ENCODE measurements around the gene CKAP2.
"Not testable (repeated sequence)": the region's sequence is repeated elsewhere in the genome, so short reads cannot be mapped to it uniquely, and the experiment has no call there.

Gene CKAP2

DNA sequence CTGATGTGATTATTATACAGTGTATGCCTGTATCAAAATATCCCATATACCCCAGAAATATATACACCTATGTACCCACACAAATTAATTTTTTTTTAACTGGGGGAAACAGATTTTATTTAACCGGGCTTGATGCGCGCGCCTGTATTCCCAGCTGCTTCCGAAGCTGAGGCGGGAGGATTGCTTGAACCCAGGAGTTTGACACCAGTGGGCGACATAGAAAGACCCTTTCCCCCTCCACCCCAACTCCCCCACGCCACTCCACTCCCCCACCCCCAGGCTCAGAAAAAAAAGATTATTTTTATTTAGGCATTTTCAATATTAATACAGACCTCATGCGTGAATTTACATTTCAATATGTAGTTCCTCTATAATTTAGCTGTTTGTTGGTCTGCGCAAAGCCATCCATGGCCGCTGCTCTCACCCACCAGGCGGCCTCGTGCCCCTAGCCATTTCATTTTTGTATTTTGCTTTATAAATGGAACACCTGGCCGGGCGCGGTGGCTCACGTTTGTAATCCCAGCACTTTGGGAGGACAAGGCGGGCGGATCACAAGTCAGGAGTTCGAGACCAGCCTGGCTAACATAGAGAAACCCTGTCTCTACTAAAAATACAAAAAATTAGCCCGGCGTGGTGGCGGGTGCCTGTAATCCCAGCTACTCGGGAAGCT lies 4.0 kb upstream of the CKAP2 start:
- no peak for DNase-seq (ENCODE audit: low spot score)

DNA sequence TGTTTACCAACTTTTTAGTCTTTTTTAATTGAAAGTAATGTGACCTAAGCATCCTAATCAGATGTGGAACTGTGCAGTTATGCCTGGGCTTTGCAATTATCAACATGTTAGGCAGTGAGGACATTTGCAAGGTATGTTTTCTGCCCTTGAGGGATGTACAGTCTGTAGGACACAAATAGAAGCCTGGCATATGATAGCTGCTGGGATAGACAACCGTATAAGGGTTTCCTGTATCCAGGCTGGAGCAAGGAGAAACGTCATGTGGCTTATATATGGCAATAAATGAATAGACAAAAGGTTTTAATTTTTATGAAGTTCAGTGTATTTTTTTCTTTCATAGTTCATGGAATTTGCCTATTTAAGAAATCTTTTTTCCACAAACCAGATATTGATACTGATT lies 2.8 kb upstream of the CKAP2 start:
- DNase-seq (ENCODE audit: low spot score) = no peak

GRCh38 chr13:52454459-52454819 lies 839 bp upstream of the CKAP2 start:
- peak; percentile 87 for DNase-seq (ENCODE audit: low spot score)

- DNase-seq (ENCODE audit: low spot score) = peak; percentile 84
These were observed 381 bp downstream of the CKAP2 start for GRCh38 chr13:52455677-52456041.

DNA sequence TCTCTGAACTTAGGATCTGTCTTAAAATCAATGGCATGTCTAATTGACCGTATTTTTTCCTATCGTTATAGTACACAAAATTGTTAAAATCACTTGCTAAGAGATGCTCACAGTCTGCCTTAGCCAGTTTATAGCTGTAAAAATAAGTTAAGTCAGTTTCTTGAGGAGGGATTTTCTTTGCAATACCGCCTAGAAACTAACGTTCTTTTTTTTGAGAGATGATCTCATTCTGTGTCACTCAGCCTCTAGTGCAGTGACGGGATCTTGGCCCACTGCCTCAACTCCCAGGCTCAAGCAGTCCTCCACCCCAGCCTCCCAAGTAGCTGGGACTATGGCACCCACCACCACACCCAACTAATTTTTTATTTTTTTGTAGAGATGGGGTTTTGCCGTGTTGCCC lies 4.4 kb downstream of the CKAP2 start:
- no peak for DNase-seq (ENCODE audit: low spot score)

DNA sequence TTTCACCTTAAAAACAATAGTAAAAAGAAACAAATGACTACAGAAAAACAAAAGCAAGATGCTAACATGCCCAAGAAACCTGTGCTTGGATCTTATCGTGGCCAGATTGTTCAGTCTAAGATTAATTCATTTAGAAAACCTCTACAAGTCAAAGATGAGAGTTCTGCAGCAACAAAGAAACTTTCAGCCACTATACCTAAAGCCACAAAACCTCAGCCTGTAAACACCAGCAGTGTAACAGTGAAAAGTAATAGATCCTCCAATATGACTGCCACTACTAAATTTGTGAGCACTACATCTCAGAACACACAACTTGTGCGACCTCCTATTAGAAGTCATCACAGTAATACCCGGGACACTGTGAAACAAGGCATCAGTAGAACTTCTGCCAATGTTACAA lies 6.0 kb downstream of the CKAP2 start:
- DNase-seq (ENCODE audit: low spot score) = no peak

DNA sequence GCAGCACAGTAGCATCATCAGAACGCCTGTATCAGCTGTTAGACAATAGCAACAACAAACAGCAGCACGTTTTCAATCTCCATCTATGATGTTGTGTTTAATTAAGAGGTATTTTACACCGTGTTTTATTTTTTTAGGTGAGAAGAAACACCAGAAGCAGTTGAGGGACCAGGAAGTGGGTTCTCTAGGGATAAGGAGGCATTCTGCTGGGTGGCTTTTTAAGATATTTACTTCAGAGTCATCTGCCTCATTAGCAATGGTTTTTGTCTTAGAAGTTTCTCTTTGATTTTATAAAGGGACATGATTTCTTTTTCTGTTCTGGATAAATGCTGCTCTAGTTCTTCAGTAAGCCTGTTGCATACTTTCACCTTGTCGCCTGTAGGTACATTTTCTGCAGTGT lies 8.2 kb downstream of the CKAP2 start:
- DNase-seq (ENCODE audit: low spot score) = no peak

GRCh38 chr13:52468487-52468886 lies 13.2 kb downstream of the CKAP2 start:
- DNase-seq (ENCODE audit: low spot score) = not testable (repeated sequence)

GRCh38 chr13:52480677-52481428 lies 25.6 kb downstream of the CKAP2 start:
- not testable (repeated sequence) for DNase-seq (ENCODE audit: low spot score)

- not testable (repeated sequence) for DNase-seq (ENCODE audit: low spot score)
These were observed 31.8 kb downstream of the CKAP2 start for GRCh38 chr13:52487078-52487477.

DNA sequence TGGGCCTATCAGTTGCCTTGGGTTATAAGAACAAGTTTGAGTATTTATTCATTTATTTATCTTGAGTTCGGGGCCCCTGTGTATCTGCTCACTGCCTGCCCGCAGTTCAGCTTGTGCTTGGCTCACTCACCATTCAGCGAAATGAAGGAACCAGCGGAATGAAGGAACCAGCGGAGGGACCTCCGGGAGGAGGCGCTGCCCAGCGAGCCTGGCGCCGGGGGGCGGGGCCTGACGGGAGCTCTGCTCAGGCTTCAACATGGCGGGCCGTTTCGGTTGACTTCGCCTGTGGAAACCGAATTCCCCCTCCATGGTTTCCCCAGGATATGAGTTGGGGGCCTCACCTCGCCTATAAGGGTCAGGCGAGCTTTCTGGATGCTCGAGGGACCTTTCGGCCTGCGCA lies 33.5 kb downstream of the CKAP2 start:
- not testable (repeated sequence) for DNase-seq (ENCODE audit: low spot score)

DNA sequence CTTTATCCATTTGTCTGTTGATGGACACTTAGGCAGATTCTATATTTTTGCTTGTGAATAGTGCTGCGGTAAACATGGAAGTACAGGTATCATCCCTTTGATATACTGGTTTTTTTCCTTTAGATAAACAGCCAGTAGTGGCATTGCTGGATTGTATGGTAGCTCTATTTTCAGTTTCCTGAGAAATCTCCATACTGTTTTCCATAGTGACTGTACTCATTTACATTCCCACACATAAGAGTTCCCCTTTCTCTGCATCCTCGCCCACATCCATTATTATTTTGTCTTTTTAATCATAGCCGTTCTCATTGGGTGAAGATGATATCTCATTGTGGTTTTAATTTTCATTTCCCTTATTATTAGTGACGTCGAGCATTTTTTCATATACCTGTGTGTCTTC lies 35.7 kb downstream of the CKAP2 start:
- DNase-seq (ENCODE audit: low spot score) = not testable (repeated sequence)

DNA sequence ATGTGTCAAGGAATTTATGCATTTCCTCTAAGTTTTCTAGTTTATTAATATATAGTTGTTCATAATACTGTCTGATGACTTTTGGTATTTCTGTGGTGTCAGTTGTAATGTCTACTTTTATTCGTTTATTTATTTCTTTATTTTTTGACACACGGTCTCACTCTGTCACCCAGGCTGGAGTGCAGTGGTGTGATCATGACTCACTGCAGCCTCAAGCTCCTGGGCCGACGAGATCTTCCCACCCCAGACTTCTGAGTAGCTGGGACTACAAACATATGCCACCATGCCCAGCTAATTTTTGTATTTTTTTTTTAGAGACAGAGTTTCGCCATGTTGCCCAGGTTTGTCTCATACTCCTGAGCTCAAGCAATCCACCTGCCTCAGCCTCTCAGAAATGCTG lies 39.0 kb downstream of the CKAP2 start:
- not testable (repeated sequence) for DNase-seq (ENCODE audit: low spot score)

DNA sequence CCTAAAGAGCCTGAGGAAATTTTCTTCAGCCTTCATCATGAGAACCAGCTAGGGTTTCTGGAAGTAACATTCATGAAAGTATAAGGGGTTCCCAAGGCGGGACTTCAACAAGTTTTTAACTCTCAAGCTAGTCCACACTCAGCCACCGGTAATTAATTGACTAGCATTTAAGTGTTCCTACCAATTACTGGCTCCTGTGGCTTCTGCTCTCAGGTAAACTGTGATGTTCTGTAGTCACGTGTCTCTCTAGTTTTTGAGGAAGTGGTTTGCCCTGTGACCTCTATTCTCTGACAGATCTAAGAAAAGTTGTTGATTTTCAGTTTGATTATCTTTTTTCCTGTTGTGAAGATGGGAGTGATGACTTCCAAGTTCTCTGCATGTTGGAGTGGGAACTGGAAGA lies 42.7 kb downstream of the CKAP2 start:
- not testable (repeated sequence) for DNase-seq (ENCODE audit: low spot score)

GRCh38 chr13:52502277-52502676 lies 47.0 kb downstream of the CKAP2 start:
- not testable (repeated sequence) for DNase-seq (ENCODE audit: low spot score)

DNA sequence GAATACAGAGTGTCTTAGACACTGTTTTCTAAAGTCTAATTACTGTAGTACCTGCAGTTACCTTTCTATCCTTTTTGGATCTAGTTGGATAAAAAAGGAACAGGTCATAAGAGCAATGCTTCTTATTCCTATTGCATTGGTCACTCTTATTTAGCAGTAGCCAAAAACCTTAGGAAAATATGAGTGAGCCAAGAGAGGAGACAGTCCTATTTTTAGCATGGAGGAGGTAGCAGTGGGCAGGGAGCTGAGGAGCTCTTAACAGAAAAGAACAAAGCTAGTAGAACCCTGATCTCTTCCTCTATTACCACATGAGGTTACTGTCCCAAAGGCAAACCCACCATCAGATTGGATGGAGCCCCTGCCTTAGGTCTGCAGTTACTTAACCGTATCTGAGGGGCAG lies 50.6 kb downstream of the CKAP2 start:
- not testable (repeated sequence) for DNase-seq (ENCODE audit: low spot score)

GRCh38 chr13:52509532-52509931 lies 54.3 kb downstream of the CKAP2 start:
- DNase-seq (ENCODE audit: low spot score) = not testable (repeated sequence)

DNA sequence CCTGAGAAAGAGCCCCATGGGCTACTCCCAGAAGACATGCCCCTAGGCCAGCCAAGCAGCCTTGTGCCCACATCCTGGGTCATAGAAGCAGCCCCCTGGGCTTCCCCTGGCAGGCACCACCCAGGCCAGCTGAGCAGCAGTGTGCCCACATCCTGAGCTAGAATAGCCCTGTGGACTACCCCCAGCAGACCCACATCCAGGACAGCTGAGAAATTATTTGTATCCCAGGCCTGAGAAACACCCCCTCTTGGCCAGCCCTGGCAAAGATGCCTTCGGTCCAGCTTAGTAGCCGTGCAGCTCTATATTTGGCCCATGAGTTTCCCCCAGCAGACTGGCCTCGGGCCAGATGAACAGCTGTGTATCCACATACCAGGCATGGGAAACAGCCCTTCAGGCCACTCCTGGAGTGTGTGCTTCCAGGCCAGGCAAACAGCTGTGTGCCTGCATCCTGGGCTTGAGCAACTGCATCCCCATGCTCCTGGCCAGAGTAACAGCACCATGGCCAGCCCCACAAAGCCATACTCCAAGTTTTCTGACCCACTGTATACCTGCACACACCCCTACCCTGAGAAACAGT lies 55.0 kb downstream of the CKAP2 start:
- not testable (repeated sequence) for DNase-seq (ENCODE audit: low spot score)

GRCh38 chr13:52511598-52511997 lies 56.3 kb downstream of the CKAP2 start:
- DNase-seq (ENCODE audit: low spot score) = not testable (repeated sequence)

GRCh38 chr13:52513957-52514596 lies 58.8 kb downstream of the CKAP2 start:
- DNase-seq (ENCODE audit: low spot score) = peak; percentile 1

GRCh38 chr13:52523323-52523722 lies 68.0 kb downstream of the CKAP2 start:
- not testable (repeated sequence) for DNase-seq (ENCODE audit: low spot score)

Measured in NAMALWA (cell line).